ENCODE results near the gene TRIM7. TPM values are rescaled to one million over a fixed set of nuclear protein-coding genes. Genes with fewer than 3 reads are reported as not detected.
A peak's percentile ranks its signal among the peaks of the same experiment; 100 is the strongest.

TRIM7 gene
- total RNA-seq, 2 donors from 2014 or later: 11.5 to 17.9 TPM

DNA sequence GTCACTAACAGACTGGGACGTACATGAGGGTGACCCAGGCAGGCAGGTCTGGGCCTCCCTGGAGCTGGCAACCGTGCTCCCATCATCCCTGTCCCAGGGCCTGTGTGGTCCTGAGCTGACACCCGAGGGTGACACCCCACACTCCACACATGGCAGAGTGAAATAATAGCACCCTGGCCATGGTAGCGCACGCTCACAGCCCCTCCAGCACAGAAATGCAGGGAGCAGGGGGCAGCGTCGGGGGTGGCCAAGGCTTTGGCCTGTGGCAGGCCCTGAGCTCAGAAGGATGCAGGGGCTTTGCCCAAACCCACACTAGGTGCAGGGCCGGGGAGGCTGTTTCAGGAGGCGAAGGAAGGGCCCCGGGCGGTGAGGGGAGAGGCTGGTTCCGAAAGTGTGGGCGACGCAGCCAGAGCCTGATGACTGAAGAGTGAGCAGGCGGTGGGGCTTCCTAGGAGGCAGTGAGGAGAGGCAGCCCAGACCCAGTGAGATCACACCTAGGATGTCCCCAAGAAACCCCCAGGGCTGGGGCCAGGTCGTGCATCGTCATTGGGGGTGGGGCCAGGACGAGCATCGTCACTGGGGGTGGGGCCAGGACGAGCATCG lies 44.7 kb downstream of the TRIM7 start:
- Histone ChIP-seq H3K4me3 (no peak overlapping the region), H3K9me3 (no peaks in the 10 kb centered on the region), H3K36me3 (replicated peaks in 1 of 2; ENCODE audit: insufficient read depth in 1 of 2, low read depth in 2 of 2) (no peaks in the 10 kb centered on the region), H3K27ac (no peak overlapping the region), H3K4me1 (peaks cover 5% of the 10 kb centered on the region), H3K27me3 (no peaks in the 10 kb centered on the region)
- TF ChIP-seq, protein P1, sequence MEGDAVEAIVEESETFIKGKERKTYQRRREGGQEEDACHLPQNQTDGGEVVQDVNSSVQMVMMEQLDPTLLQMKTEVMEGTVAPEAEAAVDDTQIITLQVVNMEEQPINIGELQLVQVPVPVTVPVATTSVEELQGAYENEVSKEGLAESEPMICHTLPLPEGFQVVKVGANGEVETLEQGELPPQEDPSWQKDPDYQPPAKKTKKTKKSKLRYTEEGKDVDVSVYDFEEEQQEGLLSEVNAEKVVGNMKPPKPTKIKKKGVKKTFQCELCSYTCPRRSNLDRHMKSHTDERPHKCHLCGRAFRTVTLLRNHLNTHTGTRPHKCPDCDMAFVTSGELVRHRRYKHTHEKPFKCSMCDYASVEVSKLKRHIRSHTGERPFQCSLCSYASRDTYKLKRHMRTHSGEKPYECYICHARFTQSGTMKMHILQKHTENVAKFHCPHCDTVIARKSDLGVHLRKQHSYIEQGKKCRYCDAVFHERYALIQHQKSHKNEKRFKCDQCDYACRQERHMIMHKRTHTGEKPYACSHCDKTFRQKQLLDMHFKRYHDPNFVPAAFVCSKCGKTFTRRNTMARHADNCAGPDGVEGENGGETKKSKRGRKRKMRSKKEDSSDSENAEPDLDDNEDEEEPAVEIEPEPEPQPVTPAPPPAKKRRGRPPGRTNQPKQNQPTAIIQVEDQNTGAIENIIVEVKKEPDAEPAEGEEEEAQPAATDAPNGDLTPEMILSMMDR (IDR thresholded peaks at IDR 0.05): no peak
- no peak for TF ChIP-seq POLR2A (IDR thresholded peaks at IDR 0.05)
- DNase-seq (peak in 1 of 4 donors; percentile 22), ATAC-seq (no peak)
- 64 to 100% methylated on average over 1 to 17 of the region's 21 CpGs for WGBS, 2 donors
- intact Hi-C loops (cut with DNase I): no loop called here

DNA sequence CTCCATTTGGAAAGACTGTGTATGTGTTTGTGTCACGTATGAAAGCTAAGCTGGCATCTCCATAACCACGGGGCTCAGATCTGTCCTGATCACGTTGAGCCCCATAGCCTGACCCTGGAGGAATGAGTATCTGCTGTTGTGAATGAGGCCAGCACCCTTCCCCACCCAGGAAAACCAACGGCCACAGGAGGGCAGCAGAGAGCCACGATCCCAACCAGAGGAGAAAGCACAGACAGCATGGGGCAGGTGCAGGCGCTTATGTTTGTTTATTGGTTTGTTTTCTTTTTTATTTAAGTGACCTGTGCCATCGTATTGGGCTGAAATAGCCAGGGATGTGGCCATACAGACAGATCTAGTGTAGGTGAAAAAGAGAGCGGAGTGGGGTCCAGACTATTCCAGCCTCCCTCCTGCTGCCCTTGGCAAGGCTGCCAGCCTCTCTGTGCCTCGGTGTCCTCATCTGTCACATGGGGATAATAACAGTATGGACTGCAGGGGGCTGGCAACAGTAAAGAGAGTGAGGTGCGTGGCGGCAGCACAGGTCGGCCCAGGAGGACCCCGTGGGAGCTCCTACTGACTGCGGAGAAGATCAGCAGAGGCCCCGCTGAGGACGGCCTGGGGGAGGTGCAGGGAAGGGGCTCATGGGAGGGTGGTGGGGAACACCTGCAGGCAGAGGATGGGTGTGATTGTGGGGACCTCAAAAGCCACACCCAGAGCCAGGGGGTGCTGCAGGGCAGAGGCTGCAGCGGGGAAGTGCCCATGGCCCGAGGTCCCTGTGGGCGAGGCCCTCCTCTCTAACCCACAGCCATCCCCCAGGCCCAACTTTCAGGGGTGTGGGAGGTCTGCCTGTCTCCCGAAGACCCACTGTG lies 45.5 kb downstream of the TRIM7 start:
- no peak for TF ChIP-seq POLR2A (IDR thresholded peaks at IDR 0.05)
- TF ChIP-seq, protein P1 (IDR thresholded peaks at IDR 0.05): peak; percentile 79 to 89 (median 87)
- Histone ChIP-seq H3K4me1 (peaks cover 5% of the 10 kb centered on the region), H3K4me3 (no peak overlapping the region), H3K27ac (no peak overlapping the region), H3K27me3 (no peaks in the 10 kb centered on the region), H3K36me3 (replicated peaks in 1 of 2; ENCODE audit: insufficient read depth in 1 of 2, low read depth in 2 of 2) (no peaks in the 10 kb centered on the region), H3K9me3 (no peaks in the 10 kb centered on the region)
- DNase-seq (peak; percentile 82 to 90 (median 86)), ATAC-seq (peak; percentile 97)
- WGBS, 2 donors: 33 to 41% methylated on average over 16 of the region's 20 CpGs
- intact Hi-C loops (cut with DNase I): loop anchor here (10.0 kb wide), 2 partner anchors 295 to 365 kb away; partner anchors contain the start of gene ZFP62

DNA sequence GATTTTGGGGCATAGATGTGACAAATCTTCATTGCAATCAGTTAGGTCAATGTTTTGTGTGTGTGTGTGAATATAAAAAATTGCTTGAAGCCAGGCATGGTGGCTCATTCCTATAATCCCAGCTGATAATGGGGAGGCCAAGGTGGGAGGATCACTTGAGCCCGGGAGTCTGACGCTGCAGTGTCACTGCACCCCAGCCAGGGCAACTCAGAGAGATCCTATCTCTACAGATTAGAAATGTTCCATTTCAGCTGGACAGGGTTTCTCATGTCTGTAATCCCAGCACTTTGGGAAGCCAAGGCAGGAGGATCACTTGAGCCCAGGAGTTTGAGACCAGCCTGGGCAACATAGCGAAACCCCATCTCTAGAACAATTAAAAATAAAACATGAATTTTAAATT lies 46.1 kb downstream of the TRIM7 start:
- DNase-seq (no peak), ATAC-seq (no peak)
- TF ChIP-seq, protein P1 (IDR thresholded peaks at IDR 0.05): no peak
- no peak for TF ChIP-seq POLR2A (IDR thresholded peaks at IDR 0.05)
- no peaks in the 10 kb centered on the region for H3K27me3 ChIP-seq
- no peaks in the 10 kb centered on the region for H3K36me3 ChIP-seq (replicated peaks in 1 of 2; ENCODE audit: insufficient read depth in 1 of 2, low read depth in 2 of 2)
- no peaks in the 10 kb centered on the region for H3K9me3 ChIP-seq
- WGBS, 2 donors: 81 to 84% methylated on average over 3 of the region's 3 CpGs
- intact Hi-C loops (cut with DNase I): loop anchor here (10.0 kb wide), 2 partner anchors 294 to 364 kb away; partner anchors contain the start of gene ZFP62
- no peak overlapping the region for H3K4me3 ChIP-seq
- H3K4me1 ChIP-seq: peaks cover 5% of the 10 kb centered on the region
- no peak overlapping the region for H3K27ac ChIP-seq

DNA sequence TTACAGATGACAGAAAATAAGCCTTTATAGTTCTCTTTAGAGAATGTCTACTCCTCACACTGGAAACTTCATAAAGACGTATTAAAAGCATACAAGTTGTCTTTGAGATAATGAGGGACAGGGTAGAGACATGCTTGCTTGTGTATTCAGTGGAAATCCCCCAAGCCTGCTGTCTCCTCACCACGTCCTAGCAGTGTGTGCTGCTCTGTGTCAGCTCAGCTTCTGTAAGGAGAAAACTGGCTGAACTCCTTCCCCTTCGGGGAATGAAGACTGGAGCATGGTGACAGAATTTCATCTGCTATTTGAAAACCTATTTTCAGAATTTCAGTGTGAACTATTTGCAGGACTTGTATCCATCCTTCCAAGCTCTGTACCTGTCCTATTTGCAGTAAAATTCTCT lies 48.2 kb downstream of the TRIM7 start:
- H3K4me1 ChIP-seq: peaks cover 5% of the 10 kb centered on the region
- no peaks in the 10 kb centered on the region for H3K9me3 ChIP-seq
- H3K4me3 ChIP-seq: no peak overlapping the region
- ATAC-seq (no peak), DNase-seq (no peak)
- H3K27me3 ChIP-seq: no peaks in the 10 kb centered on the region
- H3K27ac ChIP-seq: no peak overlapping the region
- 39 to 45% methylated on average over 3 of the region's 3 CpGs for WGBS, 2 donors
- intact Hi-C loops (cut with DNase I): loop anchor here (10.0 kb wide), 2 partner anchors 292 to 362 kb away; partner anchors contain the start of gene ZFP62
- H3K36me3 ChIP-seq (replicated peaks in 1 of 2; ENCODE audit: insufficient read depth in 1 of 2, low read depth in 2 of 2): no peaks in the 10 kb centered on the region
- TF ChIP-seq, protein P1 (IDR thresholded peaks at IDR 0.05): no peak
- no peak for TF ChIP-seq POLR2A (IDR thresholded peaks at IDR 0.05)

All from body of pancreas (tissue), 4 donors.